GM12875 (cell line): Measurements from ENCODE around the gene PPP1R9A.
"Not testable (repeated sequence)": the region's sequence is repeated elsewhere in the genome, so short reads cannot be mapped to it uniquely, and the experiment has no call there.

Experiments
- H3K4me3 ChIP-seq: one replicate; pipeline ENCODE4 v1.5.1; 2011; ENCODE audit warnings: low read depth, low read length, control low read depth
- TF ChIP-seq, protein P1 (sequence below): IDR thresholded peaks from 2 replicates; pipeline ENCODE4 v1.5.1; 2011; ENCODE audit warnings: low read depth, mild to moderate bottlenecking, control low read depth, inconsistent platforms, low read length, moderate library complexity, borderline replicate concordance; ENCODE audit not compliant: insufficient read depth

The PPP1R9A gene

DNA sequence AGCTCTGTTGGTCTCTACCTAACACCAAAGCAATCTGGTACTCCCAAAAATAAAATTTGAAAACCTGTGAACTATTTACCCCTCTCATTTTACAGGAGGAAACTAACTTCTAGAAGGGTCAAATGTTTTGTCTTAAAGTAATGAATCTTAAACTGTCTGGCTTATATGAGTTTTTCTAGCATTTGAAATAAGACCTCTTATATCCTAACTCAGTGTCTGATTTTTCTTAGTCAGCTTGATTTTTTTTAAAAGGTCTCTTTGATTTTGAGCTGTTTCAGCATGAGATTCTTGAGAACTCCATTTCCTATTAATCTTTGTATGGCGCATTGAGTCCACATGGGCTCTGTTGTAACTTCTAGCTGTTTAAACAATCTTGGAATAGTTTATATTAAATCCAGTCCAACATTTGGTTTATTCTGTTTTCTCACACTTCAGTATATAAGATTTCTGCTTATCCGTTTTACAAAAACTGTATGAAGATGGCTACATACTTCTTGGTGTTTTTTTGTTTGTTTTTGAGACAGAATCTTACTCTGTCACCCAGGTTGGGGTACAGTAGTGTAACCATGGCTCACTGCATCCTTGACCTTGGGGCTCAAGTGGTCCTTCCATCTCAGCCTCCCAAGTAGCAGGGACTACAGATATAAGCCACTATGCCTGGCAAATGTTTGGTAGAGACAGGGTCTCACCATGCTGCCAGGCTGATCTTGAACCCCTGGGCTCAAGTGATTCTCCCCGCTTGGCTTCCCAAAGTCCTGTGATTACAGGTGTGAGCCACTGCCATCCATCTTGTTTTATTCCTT, 91.1 kb downstream of the PPP1R9A start:
- no peak overlapping the region for H3K4me3 ChIP-seq
- TF ChIP-seq, protein P1, sequence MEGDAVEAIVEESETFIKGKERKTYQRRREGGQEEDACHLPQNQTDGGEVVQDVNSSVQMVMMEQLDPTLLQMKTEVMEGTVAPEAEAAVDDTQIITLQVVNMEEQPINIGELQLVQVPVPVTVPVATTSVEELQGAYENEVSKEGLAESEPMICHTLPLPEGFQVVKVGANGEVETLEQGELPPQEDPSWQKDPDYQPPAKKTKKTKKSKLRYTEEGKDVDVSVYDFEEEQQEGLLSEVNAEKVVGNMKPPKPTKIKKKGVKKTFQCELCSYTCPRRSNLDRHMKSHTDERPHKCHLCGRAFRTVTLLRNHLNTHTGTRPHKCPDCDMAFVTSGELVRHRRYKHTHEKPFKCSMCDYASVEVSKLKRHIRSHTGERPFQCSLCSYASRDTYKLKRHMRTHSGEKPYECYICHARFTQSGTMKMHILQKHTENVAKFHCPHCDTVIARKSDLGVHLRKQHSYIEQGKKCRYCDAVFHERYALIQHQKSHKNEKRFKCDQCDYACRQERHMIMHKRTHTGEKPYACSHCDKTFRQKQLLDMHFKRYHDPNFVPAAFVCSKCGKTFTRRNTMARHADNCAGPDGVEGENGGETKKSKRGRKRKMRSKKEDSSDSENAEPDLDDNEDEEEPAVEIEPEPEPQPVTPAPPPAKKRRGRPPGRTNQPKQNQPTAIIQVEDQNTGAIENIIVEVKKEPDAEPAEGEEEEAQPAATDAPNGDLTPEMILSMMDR = no peak

DNA sequence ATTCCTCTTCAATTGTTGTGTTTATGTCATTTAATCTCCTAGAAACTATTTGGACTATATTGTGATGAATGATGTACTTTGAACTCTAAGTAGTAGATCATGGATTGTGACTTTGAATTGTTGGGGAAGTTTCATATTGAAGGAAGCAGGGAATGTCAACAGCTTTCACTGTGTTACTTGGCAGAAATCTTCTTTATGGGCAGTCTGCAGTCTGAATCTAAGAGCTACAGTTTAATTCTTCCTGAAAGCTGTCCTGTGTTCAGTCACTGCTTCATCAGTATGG, 91.6 kb downstream of the PPP1R9A start:
- TF ChIP-seq, protein P1 = no peak
- H3K4me3 ChIP-seq = no peak overlapping the region

DNA sequence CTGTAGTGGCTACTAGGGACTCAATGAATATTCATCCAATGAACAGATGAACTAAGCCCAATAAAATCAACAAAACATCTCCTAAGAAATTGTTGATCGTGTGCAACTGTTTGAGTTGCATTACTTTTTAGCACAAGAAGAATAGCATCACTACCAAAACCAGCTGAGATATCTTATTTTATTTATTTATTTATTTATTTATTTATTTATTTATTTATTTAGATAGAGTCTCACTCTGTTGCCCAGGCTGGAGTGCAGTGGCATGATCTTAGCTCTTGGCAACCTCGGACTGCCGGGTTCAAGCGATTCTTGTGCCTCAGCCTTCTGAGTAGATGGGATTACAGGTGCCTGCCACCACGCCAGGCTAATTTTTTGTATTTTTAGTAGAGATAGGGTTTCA, 92.2 kb downstream of the PPP1R9A start:
- H3K4me3 ChIP-seq = not testable (repeated sequence)

DNA sequence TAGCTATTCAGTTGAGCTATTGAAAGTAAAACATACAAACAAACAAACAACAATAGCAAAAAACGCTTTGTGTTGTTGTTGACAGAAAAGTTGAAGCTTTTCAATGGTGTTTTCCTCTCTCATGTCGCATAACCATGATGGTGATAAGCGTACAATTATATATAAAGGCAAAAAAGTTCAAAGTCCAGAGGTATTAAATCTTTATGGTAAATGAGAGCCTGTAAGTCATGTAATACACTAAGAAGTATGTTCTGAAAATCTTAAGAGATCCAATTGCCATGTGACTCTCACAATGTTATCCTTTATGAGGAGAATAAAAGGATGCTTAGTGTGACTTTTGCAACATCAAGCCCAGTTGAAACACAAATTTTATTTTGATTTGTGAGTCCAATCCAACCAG, 93.9 kb downstream of the PPP1R9A start:
- TF ChIP-seq, protein P1 = no peak
- H3K4me3 ChIP-seq = no peak overlapping the region

DNA sequence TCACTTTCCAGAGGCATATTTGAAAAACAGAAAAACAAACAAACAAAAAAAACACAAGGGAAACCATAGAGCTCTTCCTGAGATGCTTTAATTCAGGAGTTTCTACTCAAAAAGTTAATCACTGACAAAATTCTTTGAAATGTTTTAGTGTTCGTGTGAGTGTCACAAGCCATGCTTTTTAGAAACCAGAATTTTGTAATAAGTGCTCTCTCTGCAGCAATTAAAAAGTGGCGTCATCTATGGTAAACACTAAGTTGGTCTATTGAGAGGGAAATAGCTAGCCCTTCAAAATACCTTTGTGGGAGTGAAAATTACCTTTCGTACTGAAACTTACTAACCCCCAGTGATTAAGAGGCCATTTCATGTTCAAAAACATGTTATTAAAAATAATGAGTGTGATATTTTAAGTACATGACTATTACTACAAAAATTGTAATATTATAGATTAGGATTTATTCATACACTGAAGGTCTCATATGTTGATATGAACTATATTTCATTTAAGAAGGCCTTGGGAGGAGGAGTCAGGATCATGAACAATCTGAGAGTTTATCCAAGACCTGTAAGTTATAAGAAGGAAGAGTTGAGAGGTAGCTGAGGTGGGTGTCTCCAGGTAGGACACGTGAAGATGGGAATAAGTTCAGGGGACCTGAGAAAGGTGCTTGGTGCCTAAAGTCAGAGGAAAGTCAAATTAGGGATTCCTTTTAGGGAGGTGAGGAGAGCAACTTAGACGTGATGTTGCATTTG, 94.6 kb downstream of the PPP1R9A start:
- TF ChIP-seq, protein P1 = no peak
- no peak overlapping the region for H3K4me3 ChIP-seq

DNA sequence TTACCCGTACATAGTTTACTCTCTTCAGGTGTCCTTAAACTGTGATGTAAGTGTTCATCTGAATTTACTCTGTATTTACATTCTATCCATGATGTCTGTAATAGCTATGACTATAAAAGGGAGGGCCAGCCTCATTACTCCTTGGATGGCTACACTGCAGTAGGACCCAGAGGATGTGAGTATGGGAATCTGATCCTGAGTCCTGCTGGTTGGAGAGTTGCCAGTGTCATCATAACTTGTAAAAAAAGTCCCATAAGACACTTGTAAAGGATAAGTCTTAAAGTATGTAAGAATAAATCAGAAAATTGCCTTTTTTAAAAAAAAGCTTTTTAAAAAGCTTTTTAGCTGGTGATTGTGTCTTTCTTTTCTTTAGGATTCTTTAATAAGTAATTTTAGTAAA, 95.4 kb downstream of the PPP1R9A start:
- TF ChIP-seq, protein P1 = no peak
- no peak overlapping the region for H3K4me3 ChIP-seq

DNA sequence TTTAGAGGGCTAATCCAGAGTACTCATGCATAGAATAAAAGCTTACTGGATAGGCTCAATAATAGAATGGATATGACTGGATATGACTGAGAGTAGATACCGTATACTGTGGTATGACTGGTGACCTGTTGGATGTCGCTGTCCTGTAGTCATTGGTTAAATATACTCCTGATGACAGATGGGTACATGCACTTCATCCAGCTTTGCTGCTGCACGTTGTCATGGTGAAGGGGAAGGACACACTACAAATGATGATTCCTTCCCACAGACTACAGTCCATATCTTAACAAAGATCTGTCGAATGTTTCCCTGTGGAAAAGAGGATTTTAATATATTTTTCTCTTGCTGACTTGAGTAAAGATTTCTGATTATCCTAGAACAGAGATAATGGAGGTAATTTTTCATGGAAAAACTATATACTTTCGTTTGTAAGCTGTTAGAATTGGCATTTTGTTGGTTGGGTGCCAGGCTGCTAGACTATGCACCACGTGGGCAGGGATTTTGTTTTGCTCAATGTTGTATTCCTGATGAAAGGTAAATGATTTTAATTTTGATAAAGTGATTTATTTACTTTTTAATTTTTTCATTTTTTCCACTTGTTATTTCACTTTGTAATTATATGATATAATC, 97.3 kb downstream of the PPP1R9A start:
- TF ChIP-seq, protein P1 = no peak
- no peak overlapping the region for H3K4me3 ChIP-seq
